KMS-11 (cell line): ENCODE measurements around the gene CRYBG3.
A peak's percentile ranks its signal among the peaks of the same experiment; 100 is the strongest.
"Not testable (repeated sequence)": the region's sequence is repeated elsewhere in the genome, so short reads cannot be mapped to it uniquely, and the experiment has no call there.

Experiments
- H2AFZ ChIP-seq: fragments of 200-600 bp; sonication (generic); 2 replicates; pipeline ENCODE4 v1.6.1; 2016; ENCODE audit warnings: antibody characterized with exemption, mixed run types, low read depth
- H3K27ac ChIP-seq: fragments of 200-600 bp; sonication (generic); 2 replicates; pipeline ENCODE4 v1.6.1; 2016; ENCODE audit warnings: mild to moderate bottlenecking, mixed run types
- H3K27me3 ChIP-seq: fragments of 200-600 bp; sonication (generic); 2 replicates; pipeline ENCODE4 v1.6.1; 2017; ENCODE audit warnings: mild to moderate bottlenecking, low read depth, mixed run types, moderate library complexity; ENCODE audit not compliant: insufficient read depth
- H3K36me3 ChIP-seq: fragments of 200-600 bp; sonication (generic); 2 replicates; pipeline ENCODE4 v1.6.1; 2017; ENCODE audit warnings: mild to moderate bottlenecking, mixed run types; ENCODE audit not compliant: insufficient read depth
- H3K4me1 ChIP-seq: fragments of 200-600 bp; sonication (generic); 2 replicates; pipeline ENCODE4 v1.6.1; 2016; ENCODE audit warnings: mild to moderate bottlenecking, low read depth, mixed run types; ENCODE audit not compliant: poor library complexity, severe bottlenecking
- H3K4me2 ChIP-seq: fragments of 200-600 bp; sonication (generic); 2 replicates; pipeline ENCODE4 v1.7.0; 2016; ENCODE audit warnings: mild to moderate bottlenecking, mixed run types
- H3K4me3 ChIP-seq: fragments of 200-600 bp; sonication (generic); IDR thresholded peaks from 2 replicates; pipeline ENCODE4 v1.6.1; 2017; ENCODE audit warnings: low read depth, low read length, mixed read lengths; ENCODE audit not compliant: insufficient read depth
- H3K79me2 ChIP-seq: fragments of 200-600 bp; sonication (generic); 2 replicates; pipeline ENCODE4 v1.6.1; 2016; ENCODE audit warnings: low read depth, mixed run types; ENCODE audit not compliant: insufficient read depth
- H3K9ac ChIP-seq: fragments of 200-600 bp; sonication (generic); 2 replicates; pipeline ENCODE4 v1.6.1; 2016; ENCODE audit warnings: mild to moderate bottlenecking, mixed run types
- H4K20me1 ChIP-seq: fragments of 200-600 bp; sonication (generic); 2 replicates; pipeline ENCODE4 v1.6.1; 2016; ENCODE audit warnings: mild to moderate bottlenecking, mixed run types; ENCODE audit not compliant: insufficient read depth
- CTCF ChIP-seq: fragments of 200-600 bp; sonication (generic); conservative IDR thresholded peaks from 2 replicates; pipeline ENCODE4 v1.6.1; 2017; ENCODE audit warnings: low read depth, mild to moderate bottlenecking, antibody characterized with exemption, low read length, moderate library complexity, mixed read lengths

CRYBG3 gene

GRCh38 chr3:97901313-97902248 is 79.8 kb downstream of the CRYBG3 start:
- no peak overlapping the region for H2AFZ ChIP-seq
- H3K27me3 ChIP-seq = no peaks in the 10 kb centered on the region
- TF ChIP-seq CTCF = no peak
- H3K4me2 ChIP-seq = no peak overlapping the region
- no peak overlapping the region for H3K9ac ChIP-seq
- no peak overlapping the region for H3K27ac ChIP-seq
- H3K4me1 ChIP-seq = no peaks in the 10 kb centered on the region
- no peaks in the 10 kb centered on the region for H3K79me2 ChIP-seq
- no peaks in the 10 kb centered on the region for H3K36me3 ChIP-seq
- no peak overlapping the region for H3K4me3 ChIP-seq
- H4K20me1 ChIP-seq = no peaks in the 10 kb centered on the region

- H3K4me2 ChIP-seq, H3K27ac ChIP-seq, H3K27me3 ChIP-seq: not testable (repeated sequence)
Observed at GRCh38 chr3:97909830-97910229, 88.0 kb downstream of the CRYBG3 start.

GRCh38 chr3:97910236-97910831 is 88.5 kb downstream of the CRYBG3 start:
- Histone ChIP-seq H2AFZ (peak overlapping the region; percentile 27; the same call in 1 of the 2 replicates), H3K27ac (peak overlapping the region; percentile 71), H3K9ac (peak overlapping the region; percentile 37; the same call in 1 of the 2 replicates)
- H3K36me3 ChIP-seq, H3K4me2 ChIP-seq, H3K4me1 ChIP-seq, H4K20me1 ChIP-seq, H3K79me2 ChIP-seq, H3K4me3 ChIP-seq, H3K27me3 ChIP-seq: not testable (repeated sequence)

More at GRCh38 chr3:97909830-97910229, 88.0 kb downstream of the CRYBG3 start:
- not testable (repeated sequence) for H3K4me1 ChIP-seq, H3K4me3 ChIP-seq, H3K36me3 ChIP-seq, H2AFZ ChIP-seq, H3K9ac ChIP-seq, H4K20me1 ChIP-seq, H3K79me2 ChIP-seq

- H3K4me3 ChIP-seq = no peak overlapping the region
- 0 out of 2 replicates have a peak, but pooled peaks cover 1% of the 10 kb centered on the region for H3K36me3 ChIP-seq
- H3K27me3 ChIP-seq = no peaks in the 10 kb centered on the region
- peak overlapping the region; percentile 71 for H3K27ac ChIP-seq
- H3K9ac ChIP-seq = peak overlapping the region; percentile 37
- no peaks in the 10 kb centered on the region for H3K79me2 ChIP-seq
- peaks cover 6% of the 10 kb centered on the region for H3K4me1 ChIP-seq
- peak overlapping the region; percentile 17; the same call in 1 of the 2 replicates for H3K4me2 ChIP-seq
- H2AFZ ChIP-seq = peak overlapping the region; percentile 27; the same call in 1 of the 2 replicates
- no peaks in the 10 kb centered on the region for H4K20me1 ChIP-seq
- TF ChIP-seq CTCF = no peak
Observed at GRCh38 chr3:97910931-97911351, 89.1 kb downstream of the CRYBG3 start.

GRCh38 chr3:97911459-97911858 is 89.6 kb downstream of the CRYBG3 start:
- H3K36me3 ChIP-seq = 0 out of 2 replicates have a peak, but pooled peaks cover 2% of the 10 kb centered on the region
- no peak for TF ChIP-seq CTCF
- H3K4me2 ChIP-seq = no peak overlapping the region
- H3K27ac ChIP-seq = peak overlapping the region; percentile 71; the same call in 1 of the 2 replicates
- H3K79me2 ChIP-seq = no peaks in the 10 kb centered on the region
- no peaks in the 10 kb centered on the region for H3K27me3 ChIP-seq
- no peak overlapping the region for H2AFZ ChIP-seq
- H4K20me1 ChIP-seq = no peaks in the 10 kb centered on the region
- no peak overlapping the region for H3K4me3 ChIP-seq
- peaks cover 6% of the 10 kb centered on the region for H3K4me1 ChIP-seq
- H3K9ac ChIP-seq = peak overlapping the region; percentile 37; the same call in 1 of the 2 replicates
